Activated effector memory CD4-positive, alpha-beta T cell treated with anti-CD3 and anti-CD28 coated beads, Interleukin-2, amount 50 U/mL, for 16 hours (primary cell): ENCODE data around the gene ZNF792.
A peak's percentile ranks its signal among the peaks of the same experiment; 100 is the strongest.
"Not testable (repeated sequence)": the region's sequence is repeated elsewhere in the genome, so short reads cannot be mapped to it uniquely, and the experiment has no call there.

ENCODE experiments used
- DNase-seq: peaks from one replicate; pipeline ENCODE4 v3.0.0-alpha.2; 2020

Gene ZNF792

GRCh38 chr19:34970185-34970780, 6.3 kb upstream of the ZNF792 start:
- not testable (repeated sequence) for DNase-seq

- DNase-seq = no peak
These were observed 5.7 kb upstream of the ZNF792 start for GRCh38 chr19:34969721-34970120.

- no peak for DNase-seq
These were observed 3.5 kb upstream of the ZNF792 start for GRCh38 chr19:34967551-34967950.

GRCh38 chr19:34965505-34965904, 1.5 kb upstream of the ZNF792 start:
- DNase-seq = not testable (repeated sequence)

GRCh38 chr19:34964598-34964997, 569 bp upstream of the ZNF792 start:
- DNase-seq = no peak

- DNase-seq = peak; percentile 68
These were observed 1.1 kb downstream of the ZNF792 start for GRCh38 chr19:34962687-34963572.

GRCh38 chr19:34961775-34962686, 2.0 kb downstream of the ZNF792 start:
- no peak for DNase-seq

GRCh38 chr19:34960940-34961679, 2.9 kb downstream of the ZNF792 start:
- no peak for DNase-seq

- DNase-seq = no peak
These were observed 3.8 kb downstream of the ZNF792 start for GRCh38 chr19:34960103-34960805.

- no peak for DNase-seq
These were observed 5.0 kb downstream of the ZNF792 start for GRCh38 chr19:34959021-34959420.

- DNase-seq = no peak
These were observed 5.9 kb downstream of the ZNF792 start for GRCh38 chr19:34957830-34958751.

- no peak for DNase-seq
These were observed 10.9 kb downstream of the ZNF792 start for GRCh38 chr19:34953092-34953491.

GRCh38 chr19:34943861-34944573, 20.0 kb downstream of the ZNF792 start:
- DNase-seq = no peak

GRCh38 chr19:34938886-34939285, 25.1 kb downstream of the ZNF792 start:
- DNase-seq = no peak

- no peak for DNase-seq
These were observed 27.8 kb downstream of the ZNF792 start for GRCh38 chr19:34936184-34936583.

- DNase-seq = no peak
These were observed 31.5 kb downstream of the ZNF792 start for GRCh38 chr19:34932494-34932893.

GRCh38 chr19:34926685-34927375, 37.2 kb downstream of the ZNF792 start, which contains the start of gene ZNF30:
Gene ZNF30, plus strand, starts transcription at chr19:34926903. Its CDS starts 3,045 bp downstream, at chr19:34929948.
- DNase-seq = peak; percentile 92

- no peak for DNase-seq
These were observed 37.7 kb downstream of the ZNF792 start for GRCh38 chr19:34926361-34926684.

- DNase-seq = no peak
These were observed 38.7 kb downstream of the ZNF792 start for GRCh38 chr19:34925278-34925855.
